Esophagus mucosa (tissue), 1 donor: ENCODE results near the gene COL8A2. TPM values are rescaled to one million over a fixed set of nuclear protein-coding genes. Genes with fewer than 3 reads are reported as not detected.

Experiments
- ATAC-seq: fragments of 200-7000 bp; cut with Tn5 transposase; one replicate; pipeline ENCODE4 v1.9.1; 2020
- total RNA-seq: library from RNA; stranded (reverse); gene quantifications from one replicate; pipeline ENCODE4 v1.2.4, GENCODE V29; 2023
- donor health status: DM: yes; HTN: yes; CAD: no.

COL8A2 gene
- total RNA-seq, 1 donor from 2014 or later, result 2.7 TPM

DNA sequence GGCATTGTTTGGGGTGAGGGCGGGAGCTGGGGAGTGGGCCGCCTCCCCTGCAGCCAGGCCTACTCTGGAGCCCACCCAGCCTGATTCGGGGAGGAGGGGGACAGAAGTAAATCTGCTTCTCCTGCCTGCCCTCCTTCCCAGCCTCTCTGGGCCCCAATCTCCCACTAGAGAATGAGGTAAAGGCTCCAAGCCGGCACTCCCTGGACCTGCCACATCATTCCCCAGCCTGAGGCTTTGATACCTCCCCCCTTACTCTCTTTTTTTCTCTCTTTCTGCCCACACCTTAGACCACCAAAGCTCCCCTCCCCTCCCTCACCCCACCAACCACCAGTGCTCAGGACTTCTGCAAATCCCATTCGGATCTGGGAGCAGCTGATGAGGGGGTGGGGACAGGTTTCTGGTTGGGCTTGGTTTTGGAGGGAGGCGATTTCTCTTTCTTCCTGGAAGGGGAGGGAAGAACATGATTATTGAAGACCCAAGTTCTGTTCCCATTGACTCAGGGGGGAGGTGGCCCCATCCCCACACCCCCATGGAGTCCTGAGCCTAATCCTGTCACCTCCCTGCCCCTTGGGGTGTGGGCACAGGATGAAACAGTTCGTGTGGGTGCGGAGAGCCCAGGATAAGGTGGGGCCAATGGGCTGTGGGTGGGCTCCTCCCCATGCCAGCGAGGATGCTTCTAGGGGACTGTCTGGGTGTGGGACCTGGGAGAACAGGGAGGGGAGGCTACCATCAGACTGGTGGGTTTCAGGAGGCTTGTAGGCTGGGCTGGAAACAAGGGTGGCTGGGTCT lies 32.3 kb upstream of the COL8A2 start:
- ATAC-seq, result peak; percentile 1

DNA sequence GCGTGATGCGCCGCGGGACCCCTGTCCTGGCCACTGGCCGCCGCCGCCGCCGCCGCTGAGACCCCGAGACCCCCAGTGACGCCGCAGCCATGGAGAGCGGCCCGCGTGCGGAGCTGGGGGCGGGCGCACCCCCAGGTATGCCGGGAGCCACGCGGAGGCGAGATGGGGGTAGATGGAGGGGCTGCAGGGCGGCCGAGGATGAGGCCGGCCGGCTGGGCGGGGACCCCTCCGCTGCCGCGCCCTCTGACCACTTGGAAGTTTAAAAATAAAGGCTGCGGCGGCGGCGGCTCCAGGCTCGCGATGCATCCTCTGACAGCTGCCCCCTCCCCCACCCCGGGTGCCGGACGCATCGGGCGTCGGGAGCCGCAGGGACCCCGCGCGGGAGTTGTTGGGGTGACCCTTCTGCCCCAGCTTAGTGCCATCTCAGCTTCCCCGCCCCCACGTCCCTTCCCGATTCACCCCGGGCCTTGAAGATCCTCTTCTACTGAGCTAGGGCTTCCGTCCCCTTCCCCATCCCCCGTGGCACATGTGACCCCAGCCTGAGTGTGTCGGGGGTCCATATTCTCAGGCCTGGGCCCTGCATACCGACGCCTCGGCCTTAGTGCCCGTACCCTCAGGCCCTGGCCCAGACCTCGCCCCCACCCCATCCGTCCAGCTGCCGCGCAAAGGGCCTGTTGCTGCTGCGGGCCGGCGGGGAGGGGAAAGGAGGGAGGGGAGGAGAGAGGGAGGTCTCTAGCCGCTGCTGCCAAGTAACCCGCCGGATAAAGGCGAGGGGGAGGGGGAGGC lies 31.5 kb upstream of the COL8A2 start:
- peak; percentile 4 for ATAC-seq

DNA sequence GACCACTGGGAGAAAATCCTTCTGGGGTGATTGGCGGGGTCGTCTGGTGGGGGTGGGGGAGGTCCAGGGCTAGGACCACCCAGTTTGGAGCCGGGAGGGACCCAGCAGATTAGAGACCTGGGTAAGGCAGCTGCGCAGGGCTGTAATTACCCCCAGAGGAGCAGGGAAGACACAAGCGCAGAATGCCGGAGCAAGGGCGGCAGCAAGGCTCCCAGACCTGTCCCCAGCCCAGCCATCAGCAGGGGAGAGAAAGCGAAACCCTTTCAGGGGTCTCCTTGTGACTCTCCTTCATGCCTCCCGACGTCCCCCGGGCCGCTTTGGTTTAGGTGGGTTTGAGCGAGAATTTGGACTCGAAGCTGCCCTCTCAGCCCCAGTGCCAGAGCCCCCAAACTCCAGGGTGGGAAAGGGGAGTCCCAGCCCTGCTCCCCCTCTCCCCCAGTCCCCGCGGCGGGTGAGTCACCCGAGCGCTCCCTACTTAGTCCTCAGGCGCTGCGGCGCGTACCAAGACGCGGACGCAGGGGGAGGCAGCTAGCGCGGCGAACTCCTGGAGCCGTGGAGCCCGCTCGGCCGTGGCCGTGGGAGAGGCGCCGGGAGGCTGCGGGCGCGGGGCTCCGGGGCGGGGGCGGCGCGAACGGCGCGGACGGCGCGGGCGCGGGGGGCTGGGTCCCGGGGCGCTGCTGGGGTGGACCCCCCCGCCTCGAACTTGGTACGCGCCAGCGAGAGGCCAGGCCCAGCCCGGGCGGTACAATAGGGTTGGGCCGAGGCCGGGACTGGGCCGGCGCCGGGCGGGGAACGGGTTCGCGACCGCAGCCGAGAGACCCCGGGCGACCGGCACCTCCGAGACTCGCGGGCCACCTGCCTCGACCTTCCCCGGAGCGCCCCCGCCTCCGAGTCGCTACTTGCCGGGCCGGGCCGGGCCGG lies 30.6 kb upstream of the COL8A2 start, which contains the start of gene MAP7D1:
MAP7D1 (plus strand) TSS at position 753 of the 921 bp plus-strand sequence. CDS start 258 bp downstream, outside the sequence.
- ATAC-seq, result peak; percentile 73

DNA sequence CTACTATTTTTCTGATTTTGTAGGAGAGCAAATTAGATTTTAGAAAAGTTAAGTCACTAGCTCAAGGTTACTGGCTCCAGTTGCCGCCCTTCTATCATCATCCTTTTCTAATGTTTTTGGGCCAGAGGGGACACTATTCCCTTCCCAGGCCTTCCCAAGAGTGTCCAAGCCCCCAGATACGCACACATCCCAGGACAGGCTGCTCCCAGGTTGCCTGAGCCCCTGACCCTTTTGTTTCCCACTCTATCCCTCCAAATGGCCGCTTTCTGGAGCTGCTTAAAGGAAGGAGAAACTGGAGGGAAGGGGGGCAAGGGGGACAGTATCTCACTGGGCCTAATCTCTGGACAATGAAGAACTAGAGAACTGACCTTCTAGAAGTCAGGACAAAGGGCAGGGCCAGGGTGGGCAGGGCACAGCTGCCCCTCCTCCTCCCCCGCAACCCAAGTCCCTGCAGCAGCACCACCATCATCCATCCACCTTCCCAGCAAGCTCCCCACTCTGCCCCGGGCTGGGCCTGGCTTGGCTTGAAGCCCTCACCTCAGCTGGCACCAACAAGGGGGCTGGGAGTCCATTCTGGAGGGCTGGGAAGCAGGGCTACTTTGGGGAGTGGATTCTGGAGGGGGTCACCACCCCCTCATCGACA lies 29.9 kb upstream of the COL8A2 start:
- no peak for ATAC-seq

DNA sequence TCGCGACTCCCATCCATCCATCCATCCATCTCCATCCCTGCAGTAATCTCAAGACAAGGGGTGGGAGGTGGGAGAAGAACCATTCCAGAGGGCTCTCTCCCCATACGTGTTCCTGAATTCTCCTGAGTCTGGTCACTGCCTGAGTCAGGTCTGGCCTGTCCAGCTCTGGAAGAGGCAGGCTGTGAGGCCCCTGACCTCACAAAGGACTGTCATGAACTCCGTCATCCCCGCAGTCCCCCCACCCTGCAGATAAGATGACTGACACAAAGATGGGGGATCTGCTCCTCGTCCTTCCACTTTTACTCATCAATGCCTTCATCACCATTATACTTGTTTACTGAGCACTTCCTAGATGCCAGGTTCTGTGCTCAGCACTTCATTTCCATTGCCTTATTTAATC lies 29.3 kb upstream of the COL8A2 start:
- no peak for ATAC-seq

DNA sequence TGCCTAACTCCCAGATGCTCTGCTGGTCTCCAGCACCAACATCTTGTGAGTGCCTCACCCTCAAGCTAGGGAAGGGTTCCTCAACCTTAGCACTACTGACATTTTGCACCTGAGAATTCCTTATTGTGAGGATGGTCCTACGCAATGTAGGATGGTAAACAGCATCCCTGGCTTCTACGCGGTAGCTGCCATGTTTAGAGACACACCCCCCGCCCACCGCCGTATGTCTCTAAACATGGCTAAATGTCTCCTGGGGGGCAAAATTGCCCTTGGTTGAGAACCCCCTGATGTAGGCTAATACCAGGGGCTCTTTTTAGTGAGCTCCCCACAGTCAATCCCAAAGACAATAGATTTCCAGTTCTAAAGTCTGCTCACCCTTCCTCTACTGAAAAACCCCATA lies 28.5 kb upstream of the COL8A2 start:
- no peak for ATAC-seq

DNA sequence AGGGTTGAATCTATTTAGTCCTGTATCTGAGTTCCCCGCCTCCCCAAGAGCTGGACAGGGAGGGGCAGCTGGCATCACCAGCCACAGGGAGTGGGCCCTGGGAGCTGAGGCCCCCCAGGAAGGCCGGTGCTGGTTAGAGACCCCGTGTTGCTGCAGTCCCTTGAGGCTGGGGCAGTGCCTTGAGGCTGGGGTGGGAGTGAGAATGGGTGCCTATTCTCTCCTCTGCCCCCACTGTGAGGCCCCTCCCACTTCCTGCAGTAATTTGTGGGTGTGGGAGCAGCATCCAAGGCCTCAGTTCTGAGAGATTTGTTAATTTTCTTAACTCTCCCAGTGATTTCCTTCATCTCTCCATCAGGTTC lies 26.8 kb upstream of the COL8A2 start:
- no peak for ATAC-seq

DNA sequence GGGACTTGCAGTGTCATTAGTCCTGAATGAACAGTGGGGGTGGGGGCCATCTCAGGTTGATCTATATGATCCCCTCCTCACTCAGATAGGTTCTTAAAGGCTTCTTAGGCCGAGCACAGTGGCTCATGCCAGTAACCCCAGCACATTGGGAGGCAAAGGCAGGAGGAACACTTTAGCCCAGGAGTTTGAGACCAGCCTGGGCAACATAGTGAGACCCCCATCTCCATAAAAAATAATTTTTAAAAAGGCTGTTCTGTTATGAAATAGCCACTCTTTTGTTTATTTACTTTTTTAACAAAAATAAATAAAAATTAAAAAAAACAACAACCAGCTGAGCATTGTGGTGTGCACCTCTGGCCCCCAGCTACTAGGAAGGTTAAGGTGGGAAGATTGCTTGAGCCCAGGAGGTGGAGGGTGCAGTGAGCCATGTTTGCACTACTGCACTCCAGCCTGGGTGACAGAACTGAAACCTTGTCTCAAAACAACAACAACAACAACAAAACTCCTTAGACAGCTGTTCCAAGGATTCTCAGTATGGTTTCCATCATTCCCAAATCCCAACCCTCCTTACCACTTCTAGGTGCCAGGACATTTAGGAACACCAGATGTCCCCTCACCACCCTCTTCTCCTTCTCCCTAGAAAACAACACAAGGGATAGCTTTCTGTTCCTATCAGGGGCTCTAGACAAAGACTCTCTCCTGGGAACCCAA lies 26.3 kb upstream of the COL8A2 start:
- ATAC-seq, result no peak

DNA sequence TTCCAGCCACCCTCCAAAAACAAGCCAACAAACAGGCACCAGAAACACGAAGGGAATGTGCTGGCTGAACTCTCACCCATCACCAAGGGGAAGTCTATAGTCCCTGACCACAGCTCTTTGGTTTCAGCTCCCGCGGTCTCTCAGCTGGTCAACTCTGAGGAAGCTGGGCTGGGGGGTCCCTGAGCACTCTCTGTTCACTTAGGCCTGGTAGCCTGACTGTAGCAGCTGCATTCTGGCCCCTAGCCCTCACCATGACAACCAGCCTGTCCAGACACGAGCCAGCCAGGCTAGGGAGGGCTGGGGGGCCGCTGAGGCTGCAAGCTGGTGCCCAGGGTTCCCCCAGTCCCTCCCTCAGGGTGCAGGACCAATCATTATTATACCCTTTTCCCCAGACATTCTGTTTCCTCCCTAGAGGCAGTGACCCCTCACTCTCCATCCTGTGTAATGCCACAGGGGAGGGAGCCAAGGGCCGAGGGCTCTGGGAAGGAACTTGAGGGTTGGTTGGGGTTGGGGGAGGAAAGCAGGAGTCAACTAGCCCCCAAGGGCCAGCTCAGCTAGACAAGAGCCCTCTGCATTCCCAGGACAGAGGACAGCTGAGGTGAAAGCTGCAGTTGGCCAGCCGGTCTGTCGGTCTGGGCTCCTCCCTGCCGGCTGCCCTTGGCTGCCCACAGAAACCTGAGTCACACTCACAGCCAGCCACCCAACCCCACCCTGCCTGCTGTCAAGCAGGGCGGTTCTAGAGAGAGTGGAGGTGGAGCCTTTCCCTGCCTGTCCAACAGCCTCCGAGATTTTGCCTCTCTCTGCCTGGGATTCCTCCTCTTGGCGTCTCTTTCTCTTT lies 25.5 kb upstream of the COL8A2 start:
- peak; percentile 78 for ATAC-seq

DNA sequence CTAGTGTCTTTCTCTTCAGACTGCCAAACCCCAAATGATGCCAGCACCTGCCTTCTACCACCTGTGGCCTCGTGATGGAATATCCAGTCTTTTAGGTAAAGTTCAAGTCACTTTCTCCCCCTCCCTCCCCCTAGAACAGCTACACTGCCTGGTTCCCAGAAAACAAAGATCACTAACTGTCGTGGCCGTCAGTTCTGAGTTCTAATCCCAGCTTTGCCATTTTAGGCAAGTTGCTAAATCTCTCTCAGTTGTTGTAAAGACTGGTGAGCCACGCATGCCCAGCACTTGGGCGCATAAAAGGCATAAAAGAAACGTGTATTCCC lies 24.9 kb upstream of the COL8A2 start:
- no peak for ATAC-seq

DNA sequence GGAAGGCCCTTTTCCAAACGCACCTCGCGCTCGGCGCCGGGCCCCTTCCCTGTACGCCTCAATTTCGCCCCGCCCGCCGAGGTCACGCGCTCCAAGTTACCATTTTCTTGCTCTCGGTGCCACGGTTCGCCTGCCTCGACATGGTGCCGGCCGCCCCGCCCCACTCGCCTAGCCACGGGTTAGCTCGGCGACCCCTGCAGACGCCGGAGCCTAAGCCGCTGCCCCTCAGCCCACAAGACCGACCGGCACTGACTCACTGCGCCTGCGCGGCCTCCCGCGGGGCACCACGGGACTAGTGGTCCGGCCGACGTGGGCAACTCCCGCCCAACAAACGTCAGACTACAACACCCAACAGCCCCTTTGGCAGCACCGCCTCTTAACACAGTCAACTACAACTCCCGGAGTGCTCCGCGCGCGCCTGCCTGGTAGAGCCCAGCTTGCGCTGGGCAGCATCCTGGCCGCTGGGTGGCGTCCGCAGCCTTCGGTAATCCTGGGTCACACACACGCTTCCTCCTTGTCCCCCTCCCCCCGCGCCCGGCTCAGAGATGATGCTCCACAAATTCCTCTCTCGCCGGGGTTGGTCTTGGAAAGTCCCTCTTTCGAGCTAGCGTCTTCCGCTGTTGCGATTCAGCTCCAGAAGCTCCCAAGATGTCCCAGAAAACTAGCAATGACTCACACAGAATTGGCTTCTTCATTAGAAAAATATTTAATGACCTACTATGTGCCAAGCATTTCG lies 24.4 kb upstream of the COL8A2 start, which contains the start of gene TRAPPC3:
TRAPPC3 (minus strand) TSS at position 250 of the 736 bp plus-strand sequence; CDS start at position 142, 108 bp downstream.
- peak; percentile 94 for ATAC-seq

DNA sequence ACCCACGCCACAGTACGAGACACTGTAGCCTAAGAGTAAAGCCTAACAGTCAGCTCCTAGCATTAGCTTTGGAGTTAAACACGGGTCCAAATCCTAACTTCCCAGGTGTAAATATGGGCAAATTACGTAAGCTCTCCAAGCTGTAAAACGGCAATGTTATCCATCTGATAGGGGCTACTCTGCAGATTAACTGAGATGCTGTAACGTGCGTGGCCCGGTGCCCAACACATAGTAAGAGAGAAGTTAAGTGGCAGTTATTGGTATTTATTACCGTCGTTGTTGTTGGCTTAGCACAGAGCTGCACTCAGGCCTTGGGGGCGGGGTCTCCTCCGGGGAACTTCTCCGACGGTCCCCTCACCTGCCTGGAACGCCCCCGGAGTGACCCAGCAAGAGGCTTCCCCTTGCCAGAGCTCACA lies 23.8 kb upstream of the COL8A2 start:
- no peak for ATAC-seq

DNA sequence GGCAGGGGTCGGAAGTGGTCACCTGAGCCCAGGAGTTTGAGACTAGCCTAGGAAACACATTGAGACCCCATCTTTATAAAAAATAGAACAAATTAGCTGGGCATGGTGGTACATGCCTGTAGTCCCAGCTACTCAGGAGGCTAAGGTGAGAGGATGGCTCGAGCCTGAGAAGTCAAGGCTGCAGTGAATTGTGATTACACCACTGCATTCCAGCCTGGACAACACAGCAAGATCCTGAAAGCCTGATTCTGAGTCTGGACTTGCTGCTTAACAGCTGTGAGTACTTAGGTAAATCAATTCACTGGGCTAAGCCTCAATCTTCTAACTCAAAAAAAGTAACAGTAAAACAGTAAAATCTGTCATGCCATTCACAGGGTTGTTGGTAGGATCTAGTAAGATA lies 19.4 kb upstream of the COL8A2 start:
- no peak for ATAC-seq

DNA sequence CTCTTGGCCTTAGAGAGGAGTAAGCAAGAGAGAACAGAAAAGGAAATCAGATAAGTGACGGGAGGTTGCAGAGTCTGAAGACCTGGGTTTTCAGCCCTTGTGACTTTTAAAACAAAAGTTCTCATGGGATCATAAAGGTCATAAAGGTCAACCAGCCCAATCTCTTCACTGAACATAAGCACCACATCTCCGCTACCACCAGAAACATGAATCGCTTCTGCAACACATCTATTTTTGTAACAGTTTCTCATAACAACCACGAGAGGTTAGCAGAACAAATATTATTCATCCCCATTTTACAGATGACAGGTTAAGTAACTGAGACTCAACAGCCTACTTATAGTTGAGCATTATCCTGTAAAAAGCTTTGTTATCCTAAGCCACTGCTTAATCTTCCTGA lies 18.4 kb upstream of the COL8A2 start:
- no peak for ATAC-seq

DNA sequence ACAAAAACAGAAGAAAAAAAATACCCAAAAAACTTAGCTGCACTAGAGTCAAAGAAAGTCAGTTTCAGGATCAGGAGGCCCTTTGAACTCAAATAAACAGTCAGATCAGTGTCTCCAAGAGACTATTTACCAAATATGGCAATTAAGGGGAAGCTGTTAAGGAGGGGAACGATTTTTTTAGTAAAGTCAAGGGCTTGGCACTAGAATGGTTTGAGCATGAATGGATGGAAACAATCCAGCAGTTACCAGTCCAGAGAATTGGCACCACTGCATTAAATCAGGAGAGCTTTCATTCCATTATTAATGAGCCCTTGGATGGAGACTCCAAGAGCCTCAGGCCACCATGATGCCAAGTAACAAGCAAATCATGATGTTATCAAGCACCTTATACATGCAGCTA lies 17.1 kb upstream of the COL8A2 start:
- no peak for ATAC-seq

DNA sequence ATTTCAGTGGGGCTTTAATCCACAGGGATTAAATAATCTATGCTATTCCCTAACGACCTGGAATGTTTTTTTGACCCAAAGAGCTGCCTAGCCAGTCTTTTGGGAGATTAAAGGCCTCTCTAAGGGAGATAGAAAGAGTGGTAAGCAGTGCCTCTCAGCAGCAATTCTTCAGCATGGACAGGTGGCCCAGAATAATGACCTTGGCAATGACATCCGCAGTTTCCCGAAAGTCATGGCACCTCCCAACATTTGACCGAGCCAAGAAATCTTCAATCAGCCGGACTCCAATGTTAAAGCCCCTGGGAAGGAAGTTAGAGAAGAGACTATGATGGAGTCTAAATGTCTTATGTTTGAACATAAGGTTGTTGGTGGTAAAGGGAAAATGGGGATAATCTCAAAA lies 14.5 kb upstream of the COL8A2 start:
- no peak for ATAC-seq

DNA sequence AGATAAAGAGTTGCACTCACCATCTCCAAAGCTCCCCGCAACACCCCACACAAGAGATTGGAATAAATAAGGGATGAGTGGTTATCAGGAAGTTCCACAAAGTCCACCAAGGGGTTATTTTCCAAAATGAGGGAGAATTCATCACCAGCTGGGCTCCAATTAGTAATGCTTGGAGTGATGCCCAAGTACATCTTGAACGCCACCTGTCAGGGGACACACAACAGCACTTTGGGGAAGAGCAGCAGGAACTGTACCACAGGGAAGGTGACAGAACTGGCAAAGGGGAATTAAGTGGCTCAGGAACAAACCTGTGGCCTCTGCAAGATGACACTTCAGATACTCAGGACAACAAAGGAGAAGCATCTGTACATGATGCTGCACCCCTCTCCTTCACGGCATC lies 12.8 kb upstream of the COL8A2 start:
- ATAC-seq, result no peak

DNA sequence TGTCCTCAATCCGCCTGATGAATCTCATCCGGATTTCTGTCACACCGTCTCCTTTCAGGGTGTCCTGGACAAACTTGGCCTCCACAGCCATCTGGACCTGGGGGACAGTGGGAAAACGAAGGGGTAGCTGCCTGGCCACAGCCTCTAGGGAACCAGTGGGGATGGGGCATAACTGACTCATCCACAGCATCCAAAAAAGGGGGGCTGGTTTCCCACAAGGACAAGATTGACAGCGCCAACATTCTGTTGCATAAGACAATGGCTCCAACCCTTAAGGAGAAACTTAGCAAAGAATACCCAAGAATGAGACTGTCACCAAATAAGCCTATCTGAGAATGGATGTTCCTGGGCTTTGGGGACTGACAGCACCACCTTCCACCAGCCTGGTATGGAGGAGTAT lies 12.2 kb upstream of the COL8A2 start:
- ATAC-seq, result no peak

DNA sequence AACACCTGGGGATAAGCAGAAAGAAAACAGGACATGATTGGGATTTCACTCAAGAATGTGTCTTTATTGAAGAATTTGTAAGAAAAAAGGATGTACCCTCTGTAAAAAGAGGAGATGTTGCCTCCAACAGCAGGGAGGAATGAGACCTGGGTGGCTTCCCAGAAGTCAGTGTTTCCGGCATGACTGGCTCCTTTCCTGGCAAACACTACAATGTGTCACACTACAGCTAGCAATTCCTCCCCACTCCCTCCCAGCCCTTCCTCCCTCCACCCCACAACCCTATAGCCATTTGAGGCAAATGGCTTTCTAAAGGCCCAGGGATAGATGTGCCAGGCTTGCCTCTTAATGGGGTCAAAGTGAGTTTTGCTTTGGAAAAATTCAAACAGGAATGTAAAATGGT lies 11.5 kb upstream of the COL8A2 start:
- ATAC-seq, result peak; percentile 65

DNA sequence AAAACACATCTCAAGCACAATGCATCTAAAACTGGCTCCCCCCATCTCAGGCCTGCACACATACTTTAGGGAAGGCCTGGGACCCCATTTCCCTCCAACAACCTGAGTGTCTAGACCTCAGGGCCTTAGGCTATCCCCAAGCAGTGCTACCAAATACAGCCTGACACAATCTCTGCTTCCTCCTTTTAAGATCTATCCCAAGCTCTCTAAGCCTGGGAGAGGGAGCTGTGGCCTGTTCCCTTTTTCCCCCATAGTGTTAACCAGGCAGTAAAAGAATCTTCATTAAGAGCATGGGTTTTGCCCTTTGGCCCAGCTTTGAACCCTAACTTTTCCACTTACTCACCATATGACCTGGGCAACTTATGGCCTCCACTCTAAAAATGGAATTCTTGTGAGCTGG lies 10.8 kb upstream of the COL8A2 start:
- no peak for ATAC-seq
